Esophagus muscularis mucosa (tissue), 4 donors: Measurements from ENCODE around the gene ARID4B.

ENCODE experiments used
- EP300 ChIP-seq: sonication (generic); formaldehyde crosslinking; IDR thresholded peaks from one replicate; pipeline ENCODE4 v1.6.1; 2017; ENCODE audit warnings: antibody characterized with exemption
- POLR2A ChIP-seq: fragments of 450-650 bp; IDR thresholded peaks from one replicate; pipeline ENCODE4 v1.6.1; 2017; ENCODE audit warnings: antibody characterized with exemption, moderate library complexity, mild to moderate bottlenecking, low read depth
- POLR2AphosphoS5 ChIP-seq, 2 donors: sonication (generic); formaldehyde crosslinking; IDR thresholded peaks; one replicate each; pipeline ENCODE4 v1.6.1; 2017; ENCODE audit warnings: antibody characterized with exemption in 2 of 2
- TF ChIP-seq, protein P1 (sequence below), 3 experiments: fragments of 200-600 bp in 2 of 3; fragments of 450-650 bp in 1 of 3; sonication (generic) in 2 of 3; IDR thresholded peaks; one replicate each; pipeline ENCODE4 v1.5.1; 2017 to 2019; ENCODE audit warnings: antibody characterized with exemption in 3 of 3, mild to moderate bottlenecking in 2 of 3, moderate library complexity in 1 of 3

DNA sequence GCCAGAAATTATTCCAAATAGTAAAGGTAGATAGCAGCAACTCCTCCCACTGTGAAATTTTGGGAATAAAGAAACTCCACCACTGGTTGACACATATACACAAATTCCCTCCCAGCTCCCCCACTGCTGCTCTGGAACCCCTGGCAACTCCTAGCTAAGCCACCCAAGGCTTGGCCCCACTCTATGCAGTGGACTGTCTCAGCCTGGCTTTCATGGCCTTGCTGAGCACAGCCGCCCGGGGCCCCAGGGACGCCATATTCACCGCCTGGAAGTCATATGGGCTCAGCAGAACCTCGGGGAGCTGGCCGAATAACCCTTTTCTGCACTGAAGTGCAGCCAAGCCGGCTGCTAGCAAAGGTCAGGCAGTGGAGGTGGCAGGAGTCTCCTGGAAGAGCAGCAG is 151.5 kb downstream of the ARID4B start:
- TF ChIP-seq, protein P1, sequence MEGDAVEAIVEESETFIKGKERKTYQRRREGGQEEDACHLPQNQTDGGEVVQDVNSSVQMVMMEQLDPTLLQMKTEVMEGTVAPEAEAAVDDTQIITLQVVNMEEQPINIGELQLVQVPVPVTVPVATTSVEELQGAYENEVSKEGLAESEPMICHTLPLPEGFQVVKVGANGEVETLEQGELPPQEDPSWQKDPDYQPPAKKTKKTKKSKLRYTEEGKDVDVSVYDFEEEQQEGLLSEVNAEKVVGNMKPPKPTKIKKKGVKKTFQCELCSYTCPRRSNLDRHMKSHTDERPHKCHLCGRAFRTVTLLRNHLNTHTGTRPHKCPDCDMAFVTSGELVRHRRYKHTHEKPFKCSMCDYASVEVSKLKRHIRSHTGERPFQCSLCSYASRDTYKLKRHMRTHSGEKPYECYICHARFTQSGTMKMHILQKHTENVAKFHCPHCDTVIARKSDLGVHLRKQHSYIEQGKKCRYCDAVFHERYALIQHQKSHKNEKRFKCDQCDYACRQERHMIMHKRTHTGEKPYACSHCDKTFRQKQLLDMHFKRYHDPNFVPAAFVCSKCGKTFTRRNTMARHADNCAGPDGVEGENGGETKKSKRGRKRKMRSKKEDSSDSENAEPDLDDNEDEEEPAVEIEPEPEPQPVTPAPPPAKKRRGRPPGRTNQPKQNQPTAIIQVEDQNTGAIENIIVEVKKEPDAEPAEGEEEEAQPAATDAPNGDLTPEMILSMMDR (IDR thresholded peaks at IDR 0.05) = no peak
- TF ChIP-seq POLR2AphosphoS5 (IDR thresholded peaks at IDR 0.05) (no peak), POLR2A (no peak), EP300 (no peak)
